Measurements from ENCODE around the gene MINDY4.

Gene MINDY4

GRCh38 chr7:30813466-30813865 is 42.2 kb downstream of the MINDY4 start:
- no peak for DNase-seq (ENCODE audit: low spot score)
- Histone ChIP-seq H3K4me3 (peak overlapping the region; percentile 22), H3K27ac (peak overlapping the region; percentile 91 to 92)
- TF ChIP-seq CTCF (IDR thresholded peaks at IDR 0.05): no peak

- no peak overlapping the region for H3K4me3 ChIP-seq
- TF ChIP-seq CTCF (IDR thresholded peaks at IDR 0.05): no peak
- peak; percentile 89 for DNase-seq (ENCODE audit: low spot score)
- H3K27ac ChIP-seq: peak overlapping the region; percentile 91 to 92
Measured at GRCh38 chr7:30814700-30815387, 43.6 kb downstream of the MINDY4 start.

- no peak for DNase-seq (ENCODE audit: low spot score)
- TF ChIP-seq CTCF (IDR thresholded peaks at IDR 0.05): no peak
- H3K27ac ChIP-seq: peak overlapping the region; percentile 91 to 92
- H3K4me3 ChIP-seq: peak overlapping the region; percentile 35
Measured at GRCh38 chr7:30815388-30815854, 44.2 kb downstream of the MINDY4 start.

GRCh38 chr7:30815951-30816644 is 44.9 kb downstream of the MINDY4 start:
- TF ChIP-seq CTCF (IDR thresholded peaks at IDR 0.05): no peak
- peak overlapping the region; percentile 91 to 92 for H3K27ac ChIP-seq
- DNase-seq (ENCODE audit: low spot score): no peak
- H3K4me3 ChIP-seq: peak overlapping the region; percentile 35

- no peak for DNase-seq (ENCODE audit: low spot score)
- Histone ChIP-seq H3K27ac (peak overlapping the region; percentile 91 to 92), H3K4me3 (peak overlapping the region; percentile 35)
- TF ChIP-seq CTCF (IDR thresholded peaks at IDR 0.05): no peak
Measured at GRCh38 chr7:30816645-30817370, 45.6 kb downstream of the MINDY4 start.

- TF ChIP-seq CTCF (IDR thresholded peaks at IDR 0.05): no peak
- H3K27ac ChIP-seq: peak overlapping the region; percentile 85 to 91
- H3K4me3 ChIP-seq: no peak overlapping the region
- DNase-seq (ENCODE audit: low spot score): no peak
Measured at GRCh38 chr7:30817371-30817767, 46.2 kb downstream of the MINDY4 start.

All from coronary artery (tissue), 2 donors.